ENCODE measurements around the gene LRP2. TPM values are rescaled to one million over a fixed set of nuclear protein-coding genes. Genes with fewer than 3 reads are reported as not detected.

The LRP2 gene
- total and polyA plus RNA-seq, 8 donors: 0.06 to 0.08 TPM; not detected in 6

DNA sequence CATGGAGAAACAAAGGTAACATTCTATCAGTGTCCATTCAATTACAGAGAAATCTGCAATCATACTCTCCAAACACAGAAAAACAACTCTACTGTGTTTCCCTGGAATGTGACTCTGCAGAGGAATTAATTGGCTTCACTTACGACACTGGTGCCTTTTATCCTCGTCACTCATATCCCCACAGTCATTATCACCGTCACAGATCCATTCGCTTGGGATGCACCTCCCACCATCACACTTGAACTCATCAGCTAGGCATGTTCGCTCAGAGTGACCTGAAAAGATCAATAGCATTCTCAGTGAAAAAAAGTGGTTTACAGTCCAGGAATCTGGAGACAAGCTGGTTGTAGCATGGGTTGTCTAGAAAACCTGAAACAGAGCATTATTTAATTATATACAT is 168.7 kb downstream of the LRP2 start:
- 11 to 17% methylated on average over 5 of the region's 5 CpGs for WGBS, 2 donors
- DNase-seq: no peak
- no peaks in the 10 kb centered on the region for H3K4me1 ChIP-seq
- TF ChIP-seq, protein P1, sequence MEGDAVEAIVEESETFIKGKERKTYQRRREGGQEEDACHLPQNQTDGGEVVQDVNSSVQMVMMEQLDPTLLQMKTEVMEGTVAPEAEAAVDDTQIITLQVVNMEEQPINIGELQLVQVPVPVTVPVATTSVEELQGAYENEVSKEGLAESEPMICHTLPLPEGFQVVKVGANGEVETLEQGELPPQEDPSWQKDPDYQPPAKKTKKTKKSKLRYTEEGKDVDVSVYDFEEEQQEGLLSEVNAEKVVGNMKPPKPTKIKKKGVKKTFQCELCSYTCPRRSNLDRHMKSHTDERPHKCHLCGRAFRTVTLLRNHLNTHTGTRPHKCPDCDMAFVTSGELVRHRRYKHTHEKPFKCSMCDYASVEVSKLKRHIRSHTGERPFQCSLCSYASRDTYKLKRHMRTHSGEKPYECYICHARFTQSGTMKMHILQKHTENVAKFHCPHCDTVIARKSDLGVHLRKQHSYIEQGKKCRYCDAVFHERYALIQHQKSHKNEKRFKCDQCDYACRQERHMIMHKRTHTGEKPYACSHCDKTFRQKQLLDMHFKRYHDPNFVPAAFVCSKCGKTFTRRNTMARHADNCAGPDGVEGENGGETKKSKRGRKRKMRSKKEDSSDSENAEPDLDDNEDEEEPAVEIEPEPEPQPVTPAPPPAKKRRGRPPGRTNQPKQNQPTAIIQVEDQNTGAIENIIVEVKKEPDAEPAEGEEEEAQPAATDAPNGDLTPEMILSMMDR (IDR thresholded peaks at IDR 0.05): no peak
- ATAC-seq: no peak
- no peak for FAIRE-seq
- intact Hi-C loops (cut with DNase I): no loop called here
- no peak overlapping the region for H3K4me3 ChIP-seq
- no peaks in the 10 kb centered on the region for H3K27me3 ChIP-seq
- H3K9me3 ChIP-seq: no peaks in the 10 kb centered on the region
- no peak overlapping the region for H3K27ac ChIP-seq
- H3K36me3 ChIP-seq: no peaks in the 10 kb centered on the region

- intact Hi-C loops (cut with DNase I): no loop called here
- WGBS, 2 donors: 48 to 61% methylated on average over 5 of the region's 5 CpGs
- H3K36me3 ChIP-seq: no peaks in the 10 kb centered on the region
Observed at GRCh38 chr2:169190197-169190775, 172.0 kb downstream of the LRP2 start.

GRCh38 chr2:169189132-169189531 is 173.2 kb downstream of the LRP2 start:
- Histone ChIP-seq H3K9me3 (no peaks in the 10 kb centered on the region), H3K27ac (no peak overlapping the region), H3K4me3 (no peak overlapping the region), H3K4me1 (no peaks in the 10 kb centered on the region), H3K27me3 (no peaks in the 10 kb centered on the region), H3K36me3 (no peaks in the 10 kb centered on the region)
- DNase-seq: no peak
- 75 to 78% methylated on average over 3 of the region's 3 CpGs for WGBS, 2 donors
- no peak for FAIRE-seq
- ATAC-seq: no peak
- TF ChIP-seq, protein P1 (IDR thresholded peaks at IDR 0.05): no peak
- intact Hi-C loops (cut with DNase I): no loop called here

More at GRCh38 chr2:169190197-169190775, 172.0 kb downstream of the LRP2 start:
- DNase-seq (no peak), ATAC-seq (no peak), FAIRE-seq (no peak)
- Histone ChIP-seq H3K4me3 (no peak overlapping the region), H3K4me1 (no peaks in the 10 kb centered on the region), H3K27me3 (no peaks in the 10 kb centered on the region), H3K9me3 (no peaks in the 10 kb centered on the region), H3K27ac (no peak overlapping the region)
- TF ChIP-seq, protein P1 (IDR thresholded peaks at IDR 0.05): no peak

DNA sequence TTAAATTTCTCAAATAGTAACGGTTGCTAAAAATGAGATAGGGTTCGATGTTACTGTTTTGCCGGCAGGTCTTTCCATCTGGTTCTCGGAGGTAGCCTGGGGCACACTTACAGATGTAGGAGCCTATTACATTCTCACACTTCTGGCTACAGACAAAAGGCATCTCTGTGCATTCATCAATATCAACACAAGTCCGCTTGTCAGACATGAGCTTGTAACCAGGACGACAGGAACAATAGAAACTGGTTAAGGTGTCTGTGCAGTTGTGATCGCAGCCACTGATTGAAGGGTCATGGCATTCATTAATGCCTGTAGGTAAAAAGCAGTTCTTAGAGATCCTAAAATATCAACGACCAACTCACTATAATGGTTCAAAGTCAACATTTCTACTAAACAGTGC is 176.6 kb downstream of the LRP2 start:
- H3K4me1 ChIP-seq: no peaks in the 10 kb centered on the region
- FAIRE-seq (no peak), ATAC-seq (no peak), DNase-seq (no peak)
- no peaks in the 10 kb centered on the region for H3K9me3 ChIP-seq
- WGBS, 2 donors: 55 to 63% methylated on average over 8 of the region's 8 CpGs
- no peak overlapping the region for H3K4me3 ChIP-seq
- no peaks in the 10 kb centered on the region for H3K36me3 ChIP-seq
- TF ChIP-seq, protein P1 (IDR thresholded peaks at IDR 0.05): no peak
- no peaks in the 10 kb centered on the region for H3K27me3 ChIP-seq
- intact Hi-C loops (cut with DNase I): no loop called here
- no peak overlapping the region for H3K27ac ChIP-seq

DNA sequence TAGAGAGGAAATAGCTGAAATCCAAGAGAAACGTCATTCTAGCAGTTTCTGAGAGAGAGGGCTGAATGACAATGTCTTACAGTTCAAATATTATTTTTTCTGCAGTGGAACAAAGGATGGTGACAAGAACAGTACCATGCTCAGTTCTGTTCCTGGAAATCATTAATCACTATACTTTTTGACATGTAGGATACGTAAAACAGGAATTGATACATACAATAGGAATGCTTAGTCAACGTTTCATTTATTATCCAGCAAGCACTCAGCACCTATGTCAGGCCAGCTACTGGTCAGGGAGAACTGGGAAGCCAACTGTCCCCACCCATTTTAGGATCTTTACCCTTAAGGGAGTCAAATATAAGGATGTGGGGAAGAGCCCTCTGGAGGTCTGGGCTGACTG is 178.3 kb downstream of the LRP2 start:
- no peaks in the 10 kb centered on the region for H3K4me1 ChIP-seq
- no peaks in the 10 kb centered on the region for H3K9me3 ChIP-seq
- ATAC-seq (no peak), FAIRE-seq (no peak), DNase-seq (no peak)
- H3K27ac ChIP-seq: no peak overlapping the region
- H3K27me3 ChIP-seq: no peaks in the 10 kb centered on the region
- H3K36me3 ChIP-seq: no peaks in the 10 kb centered on the region
- 24 to 30% methylated on average over 3 of the region's 3 CpGs for WGBS, 2 donors
- no peak overlapping the region for H3K4me3 ChIP-seq
- TF ChIP-seq, protein P1 (IDR thresholded peaks at IDR 0.05): no peak
- intact Hi-C loops (cut with DNase I): no loop called here

All from pancreas (tissue), 10 donors.